ENCODE measurements around the gene NFIA.

GRCh38 chr1:61330018-61330417 lies 247.7 kb downstream of the NFIA start:
- TF ChIP-seq CTCF (IDR thresholded peaks at IDR 0.05) (no peak), POLR2A (IDR thresholded peaks at IDR 0.05) (no peak)
